Measurements from ENCODE around the gene SHROOM4.

SHROOM4 gene

DNA sequence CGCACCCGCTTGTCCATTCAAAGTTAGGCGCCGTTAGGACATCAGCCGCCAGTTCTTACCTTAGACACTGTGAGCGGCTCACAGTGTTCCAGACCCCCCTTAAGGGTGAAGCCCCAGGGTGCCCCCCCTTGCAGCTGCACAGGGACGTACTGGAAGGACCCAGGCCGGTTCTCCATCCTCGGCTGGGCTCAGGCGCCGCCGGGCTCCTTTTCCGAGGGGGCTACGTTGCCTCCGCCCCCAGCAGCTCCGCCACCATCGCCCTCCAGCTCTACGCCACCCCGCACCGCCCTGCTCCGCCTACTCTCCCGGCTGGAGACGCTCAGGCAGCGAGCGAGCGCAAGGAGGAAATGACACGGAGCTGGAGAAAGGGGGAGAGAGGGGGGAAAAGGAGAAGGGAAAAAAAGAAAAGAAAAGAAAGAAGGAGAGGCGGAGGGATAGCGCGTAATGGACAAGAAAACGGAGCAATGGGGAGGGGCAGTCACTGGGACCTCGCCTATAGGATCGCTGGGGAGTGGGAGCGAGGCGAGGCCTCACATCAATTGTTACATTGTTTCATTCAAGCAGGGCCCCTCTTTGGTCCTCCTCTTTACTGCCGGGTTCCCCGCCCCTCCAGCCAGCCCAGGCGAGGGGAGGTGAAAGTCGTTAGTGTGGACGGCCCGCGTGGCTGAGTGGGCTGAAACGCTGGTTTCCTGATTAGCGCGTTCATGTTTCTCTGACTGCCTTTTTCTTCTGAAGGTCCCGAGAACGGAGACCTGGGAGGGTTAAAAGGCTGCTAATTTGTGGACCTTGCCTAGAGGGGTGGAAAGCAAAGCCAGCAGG is at the start of gene SHROOM4:
Gene SHROOM4, minus strand, starts transcription at position 352 of the 819 bp plus-strand sequence. Its CDS starts 176 bp downstream, at position 176.
- DNase-seq = no peak

DNA sequence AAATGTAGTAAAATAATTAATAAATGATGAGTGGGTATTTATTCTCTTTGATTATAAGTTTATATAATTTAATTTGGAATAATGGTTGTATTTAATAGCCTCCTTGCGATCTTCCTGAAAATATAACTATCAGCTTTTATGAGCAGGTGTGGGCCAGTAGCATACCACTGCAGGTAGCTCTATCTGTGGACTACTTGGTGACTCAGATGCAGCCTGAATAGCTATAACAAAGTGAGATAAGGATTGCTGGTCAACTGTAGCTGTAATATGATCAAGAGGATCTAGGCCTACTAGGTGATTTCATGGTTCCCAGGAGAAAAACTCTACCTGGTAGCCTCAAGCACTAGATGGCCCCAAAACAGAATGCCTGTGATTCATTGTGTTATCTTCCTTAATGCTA is 49.5 kb upstream of the SHROOM4 start:
- no peak for DNase-seq

GRCh38 chrX:50860518-50860917 is 46.5 kb upstream of the SHROOM4 start:
- DNase-seq = no peak

DNA sequence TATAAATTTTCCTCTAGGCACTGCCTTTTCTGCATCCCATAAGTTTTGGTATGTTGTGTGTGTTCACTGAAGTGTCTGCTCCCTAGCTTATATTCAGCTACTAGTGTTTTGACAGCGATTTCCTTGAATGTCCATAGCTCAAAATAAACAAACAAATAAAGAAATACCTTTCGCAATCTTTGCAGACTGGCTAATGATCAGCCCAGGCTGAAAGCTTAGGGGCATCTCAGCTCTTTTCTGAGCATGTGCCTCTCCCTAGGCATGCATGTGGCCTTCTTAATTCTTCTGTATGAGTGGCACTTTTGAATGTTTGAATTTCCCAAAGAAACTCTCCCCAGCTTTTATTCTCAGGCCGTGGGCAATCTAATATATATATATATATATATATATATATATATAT is 44.6 kb upstream of the SHROOM4 start:
- no peak for DNase-seq

DNA sequence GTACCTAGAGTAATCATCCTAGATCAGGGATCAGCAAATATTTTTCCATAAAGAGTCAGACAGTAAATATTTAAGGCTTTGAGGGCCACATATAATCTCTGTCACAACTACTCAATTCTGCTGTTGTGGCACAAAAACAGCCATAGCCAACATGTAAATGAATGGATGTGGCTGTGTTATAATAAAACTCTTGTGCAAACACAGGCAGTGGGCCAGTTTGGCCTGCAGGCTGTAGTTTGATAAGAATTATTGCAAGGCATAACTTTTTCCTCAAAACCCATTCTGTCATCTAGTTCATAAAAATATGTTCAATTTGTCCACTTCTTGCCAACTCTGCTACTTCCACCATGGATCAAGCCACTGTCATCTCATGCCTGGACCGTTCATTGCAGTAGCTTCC is 39.4 kb upstream of the SHROOM4 start:
- DNase-seq = no peak

DNA sequence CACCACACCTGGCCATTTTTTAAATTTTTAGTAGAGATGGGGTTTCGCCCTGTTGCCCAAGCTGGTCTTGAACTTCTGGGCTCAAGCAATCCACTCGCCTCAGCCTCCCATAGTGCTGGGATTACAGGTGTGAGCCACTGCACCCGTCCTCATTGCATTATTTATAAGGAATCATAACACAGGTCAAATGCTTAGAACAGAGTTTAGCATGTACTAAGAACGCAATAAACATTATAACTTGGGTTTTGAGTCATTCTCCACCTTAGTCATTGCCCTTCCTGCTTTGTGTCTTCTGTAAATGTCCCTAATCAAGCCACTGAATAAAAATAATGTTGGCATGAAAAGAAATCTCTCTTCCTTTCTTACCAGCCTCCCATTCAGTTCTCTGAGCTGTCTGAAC is 38.5 kb upstream of the SHROOM4 start:
- no peak for DNase-seq

- DNase-seq = no peak
Observed at GRCh38 chrX:50842221-50842620, 28.2 kb upstream of the SHROOM4 start.

DNA sequence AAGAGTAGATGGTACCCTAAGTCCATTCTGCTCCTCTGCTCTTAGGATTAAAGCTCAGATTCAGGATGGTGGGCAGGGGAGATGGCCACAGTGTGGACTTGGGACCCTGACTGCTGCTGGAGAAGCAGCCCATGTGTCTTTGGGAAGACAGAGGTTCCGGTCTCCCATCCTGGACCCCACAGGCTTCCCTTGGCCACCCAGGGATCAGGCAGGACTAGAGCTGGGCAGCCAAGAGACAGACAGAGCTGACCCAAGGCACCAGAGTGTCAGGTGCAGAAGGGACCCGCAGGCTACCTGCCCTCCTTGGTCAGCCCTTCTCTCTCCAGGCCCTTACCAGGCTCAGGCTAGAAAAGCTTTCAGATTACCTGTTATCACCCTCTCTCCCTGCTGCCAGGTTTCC is 25.7 kb upstream of the SHROOM4 start:
- no peak for DNase-seq

DNA sequence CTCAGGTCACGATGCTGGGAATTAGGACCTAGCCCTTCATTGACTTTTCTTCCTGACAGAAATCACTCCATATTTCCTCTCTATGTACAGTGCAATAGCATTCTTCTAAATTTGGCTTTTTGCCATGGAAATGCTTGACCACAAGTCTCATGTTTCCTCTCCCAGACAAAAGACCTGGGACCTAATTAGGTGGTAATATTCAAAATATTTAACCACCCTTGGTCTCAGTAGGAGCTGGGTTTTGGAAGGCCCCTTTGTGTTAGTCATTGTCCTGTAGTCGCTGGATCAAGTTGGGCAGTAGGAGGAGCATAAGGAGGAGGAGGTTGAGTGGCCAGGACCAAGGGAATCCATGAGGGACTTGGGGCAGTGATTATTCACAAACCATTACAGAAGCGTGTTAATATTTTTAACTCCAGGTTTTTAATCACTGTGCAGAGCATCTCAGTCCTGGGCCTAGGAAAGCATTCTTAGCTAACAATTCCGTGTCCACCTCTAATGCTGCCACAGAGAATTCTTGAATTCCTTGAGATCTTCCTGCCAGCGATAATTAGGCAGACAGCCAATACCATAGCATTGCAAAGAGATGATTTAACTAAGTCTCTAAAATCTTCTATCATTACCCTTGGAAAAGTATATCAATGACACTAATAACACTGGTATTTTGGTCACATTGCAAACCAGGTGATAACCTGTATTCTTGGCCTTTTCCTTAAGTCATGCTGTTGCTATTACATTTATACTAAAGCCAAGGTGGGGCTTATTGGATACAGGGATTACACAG is 25.0 kb upstream of the SHROOM4 start:
- DNase-seq = no peak

DNA sequence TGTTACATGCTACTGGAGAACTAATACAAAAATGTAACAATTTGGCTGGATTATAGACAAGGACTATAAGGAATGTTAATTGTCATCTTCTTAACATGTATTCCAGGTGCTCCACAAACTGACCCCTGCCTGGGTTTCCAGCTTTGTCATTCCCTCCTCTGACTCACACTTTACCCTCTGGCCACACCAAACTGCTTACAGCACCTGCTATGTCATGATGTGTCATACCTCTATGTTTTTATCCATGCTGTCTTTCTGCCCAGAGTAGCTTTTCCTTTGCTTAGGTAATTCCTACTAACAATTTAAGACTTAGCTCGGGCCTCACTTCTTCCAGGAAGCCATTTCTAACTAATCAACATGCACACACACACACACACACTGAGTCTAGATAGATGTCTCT is 14.0 kb upstream of the SHROOM4 start:
- DNase-seq = no peak

DNA sequence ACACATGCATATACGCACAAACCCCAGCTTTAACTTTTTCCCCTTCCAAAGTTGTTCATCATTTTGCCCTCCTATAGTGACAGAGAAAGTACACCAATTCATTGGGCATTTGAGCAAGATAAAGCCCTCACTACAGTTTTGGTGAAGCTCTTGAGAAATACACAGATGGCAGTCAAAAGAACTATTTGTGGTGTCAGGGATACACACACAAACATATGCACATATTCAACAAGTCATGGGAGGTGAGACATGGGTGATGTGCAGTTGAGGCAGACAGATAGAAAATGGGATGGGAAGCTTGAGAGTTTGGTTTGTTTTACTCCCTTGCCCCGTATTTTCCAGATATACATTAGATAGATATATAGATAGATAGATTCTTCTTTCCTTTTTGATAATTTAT is 11.8 kb upstream of the SHROOM4 start:
- DNase-seq = no peak

- DNase-seq = no peak
Observed at GRCh38 chrX:50818986-50819385, 5.0 kb upstream of the SHROOM4 start.

DNA sequence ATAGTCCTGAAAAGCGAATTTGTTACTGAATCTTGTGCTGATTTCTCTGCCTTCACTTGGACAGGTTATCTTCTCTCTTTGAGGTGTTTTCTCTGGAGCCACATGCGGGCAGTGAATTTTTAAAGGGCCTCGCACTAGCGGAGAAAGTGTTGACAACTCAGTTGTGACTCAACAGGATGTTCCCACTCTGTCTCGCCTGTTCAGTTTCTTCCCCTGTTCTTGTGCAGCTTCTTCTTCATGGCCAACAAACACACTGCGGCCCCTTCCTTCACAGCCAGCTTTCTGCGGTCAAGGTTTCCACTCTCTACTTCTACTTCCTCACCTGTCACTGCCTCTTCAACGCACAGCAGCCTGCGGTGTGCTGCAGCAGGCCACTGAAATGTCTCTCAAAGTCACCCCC is 1.1 kb upstream of the SHROOM4 start:
- no peak for DNase-seq

DNA sequence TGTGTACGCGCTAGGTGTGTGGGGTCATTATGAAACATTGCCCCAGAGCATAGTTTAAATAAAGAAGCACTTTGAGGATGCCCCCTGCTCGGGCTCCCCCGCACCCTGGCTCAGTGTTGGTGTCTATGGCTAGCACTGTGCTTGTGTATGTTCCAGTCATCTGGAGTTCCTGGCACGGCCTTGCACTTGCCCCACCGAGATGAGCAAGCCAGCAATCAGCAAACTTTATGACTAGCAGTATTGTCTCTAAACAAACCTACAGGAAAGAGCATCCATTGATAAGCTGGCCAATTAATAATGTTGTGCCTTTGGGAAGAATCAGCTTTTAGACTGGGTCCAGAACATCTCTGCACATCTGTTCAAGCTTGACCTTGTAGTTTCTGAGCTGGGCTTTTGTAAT is 707 bp upstream of the SHROOM4 start:
- DNase-seq = no peak

DNA sequence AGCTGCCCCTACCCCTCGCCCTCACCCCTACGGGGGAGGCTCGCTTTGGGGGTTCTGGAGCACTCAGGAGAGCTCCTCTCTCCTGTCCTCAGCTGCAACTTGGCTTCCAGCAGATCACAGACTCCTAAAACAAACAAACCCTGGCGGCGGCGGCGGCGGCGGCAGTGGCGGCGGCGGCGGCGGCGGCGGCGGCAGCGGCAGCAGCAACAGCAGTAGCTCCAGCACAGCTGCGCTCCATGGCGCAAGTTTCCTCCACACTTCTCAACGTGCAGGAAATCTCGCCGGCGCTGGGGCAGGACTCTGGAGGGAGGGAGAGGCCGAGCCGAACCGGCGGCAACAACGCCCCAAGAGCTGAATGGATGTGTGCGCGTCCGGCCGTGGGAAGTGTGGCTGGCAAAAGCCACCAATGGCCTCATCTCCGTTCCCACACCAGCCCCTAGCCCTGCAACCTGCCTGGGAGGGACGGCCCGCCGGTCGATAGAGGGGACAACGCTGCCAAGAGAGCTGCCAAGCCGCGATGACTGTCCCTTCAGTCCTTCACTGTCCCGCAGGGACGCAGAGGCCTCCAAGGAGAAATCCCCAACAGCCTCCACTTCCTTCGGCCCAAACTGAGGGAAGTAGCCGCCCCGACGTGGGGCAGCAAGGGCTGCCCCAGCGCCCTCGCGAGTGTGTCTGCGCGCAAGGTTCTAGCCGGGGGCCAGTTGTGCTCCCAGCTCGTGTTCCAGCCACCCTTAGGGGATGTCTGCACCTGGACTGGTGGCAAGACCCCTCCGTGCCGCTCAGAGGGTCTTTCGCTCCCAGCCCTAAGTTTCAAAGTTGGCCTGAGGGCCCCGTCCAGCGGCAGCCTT is 775 bp downstream of the SHROOM4 start:
- DNase-seq = no peak

DNA sequence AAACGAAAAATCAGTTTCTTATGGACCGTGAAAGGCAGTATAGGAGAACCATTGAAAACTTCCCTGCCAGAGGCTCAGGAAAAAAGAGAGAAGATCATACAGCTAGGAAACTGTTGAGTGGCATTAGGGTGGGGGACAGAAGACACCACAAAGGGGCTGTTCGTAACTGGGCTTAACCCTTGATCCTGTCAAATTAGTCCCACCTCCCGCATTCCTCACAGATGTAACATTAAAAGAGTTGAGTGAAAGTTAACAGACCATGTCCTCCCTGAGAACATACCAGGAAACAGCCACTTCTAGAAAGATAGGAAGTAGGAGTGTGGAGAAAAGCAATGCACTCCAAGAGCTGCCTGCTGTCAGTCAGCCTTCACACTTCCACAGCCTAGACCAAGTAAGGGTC is 8.7 kb downstream of the SHROOM4 start:
- DNase-seq = no peak

- no peak for DNase-seq
Observed at GRCh38 chrX:50801135-50801534, 12.9 kb downstream of the SHROOM4 start.

DNA sequence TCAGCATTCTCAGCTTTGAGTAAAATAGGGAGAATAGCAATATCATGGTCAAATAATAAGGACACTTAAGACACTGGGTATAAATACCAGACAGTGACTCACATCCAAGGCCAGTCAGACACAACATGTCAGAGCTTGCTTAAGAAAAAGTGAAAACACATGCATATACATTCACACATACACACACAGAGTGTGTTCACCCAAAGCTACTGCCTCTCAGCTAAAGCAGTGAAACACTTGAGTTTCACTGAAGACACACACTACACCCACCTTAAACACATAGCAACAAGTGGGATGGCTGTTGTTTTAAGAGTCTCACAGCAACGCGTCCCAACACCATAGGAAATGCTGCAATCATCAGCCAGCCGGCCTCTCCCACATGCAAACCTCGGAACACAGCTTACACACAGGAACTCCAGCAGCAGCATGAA is 14.4 kb downstream of the SHROOM4 start:
- no peak for DNase-seq

DNA sequence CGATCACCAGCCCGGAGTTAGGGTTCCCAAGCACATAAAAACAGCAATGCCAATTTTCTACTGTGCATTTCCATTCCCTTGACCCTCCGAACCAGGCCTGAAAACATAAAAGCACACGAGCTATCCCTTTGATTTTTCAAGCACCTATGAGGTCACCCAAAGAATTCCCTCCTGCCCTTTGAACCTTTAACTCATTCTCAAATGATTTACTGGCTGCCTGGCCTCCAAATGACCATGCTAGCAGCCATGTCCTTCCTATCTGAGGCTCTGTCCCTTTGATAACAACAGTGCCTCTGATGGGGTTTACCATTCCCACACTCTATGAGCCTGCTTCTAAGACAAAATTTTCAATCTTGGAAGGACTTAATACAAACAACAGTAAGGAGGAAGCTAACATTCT is 15.2 kb downstream of the SHROOM4 start:
- DNase-seq = no peak

- no peak for DNase-seq
Observed at GRCh38 chrX:50787099-50787498, 26.9 kb downstream of the SHROOM4 start.

GRCh38 chrX:50780144-50780543 is 33.9 kb downstream of the SHROOM4 start:
- DNase-seq = no peak

DNA sequence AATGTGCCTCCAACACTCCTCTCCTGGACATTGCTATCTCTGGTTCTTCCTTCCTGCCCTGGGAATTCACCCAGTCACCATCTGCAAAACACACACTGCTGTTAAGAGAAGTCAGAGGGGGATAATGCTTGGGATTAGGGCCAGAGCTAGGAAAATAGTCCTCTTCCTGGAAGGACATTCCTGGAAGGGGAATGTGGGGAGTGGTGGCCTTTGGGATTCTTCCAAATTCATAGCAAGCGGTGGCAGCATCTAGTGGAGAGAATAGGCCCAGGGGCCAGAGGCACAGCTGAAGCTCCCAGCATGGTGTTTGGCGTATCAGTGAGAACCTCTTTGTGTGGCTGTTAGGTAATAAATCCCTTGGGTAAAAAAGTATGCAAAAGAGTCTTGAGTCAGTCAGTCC is 34.3 kb downstream of the SHROOM4 start:
- no peak for DNase-seq

DNA sequence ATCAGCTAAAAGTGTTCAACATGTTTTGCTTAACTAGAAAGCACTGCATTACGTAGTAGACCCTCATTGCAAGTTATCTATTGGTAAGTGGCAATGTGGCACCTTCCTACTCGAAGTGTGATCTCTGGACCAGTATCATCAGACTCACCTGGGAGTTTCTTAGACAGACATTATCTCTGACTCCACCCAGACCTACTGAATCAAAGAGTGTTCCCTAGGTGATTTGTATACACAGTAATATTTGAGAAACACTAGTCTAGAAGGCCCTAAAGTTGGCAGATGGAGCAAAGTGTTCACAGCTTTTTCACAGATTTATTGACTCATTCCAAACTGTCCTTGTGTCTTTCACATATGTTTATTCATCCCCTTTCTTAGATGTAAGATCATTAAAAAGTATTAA is 35.7 kb downstream of the SHROOM4 start:
- no peak for DNase-seq
